NCI-H146 treated with DMSO at 0.1 percent for 48 hours (cell line): ENCODE results near the gene TSPEAR.
"Not testable (repeated sequence)": the region's sequence is repeated elsewhere in the genome, so short reads cannot be mapped to it uniquely, and the experiment has no call there.

Experiments used
- DNase-seq: peaks from one replicate; lab custom pipeline; 2025; ENCODE audit not compliant: unreplicated experiment; lab: John Stamatoyannopoulos, UW

The TSPEAR gene

DNA sequence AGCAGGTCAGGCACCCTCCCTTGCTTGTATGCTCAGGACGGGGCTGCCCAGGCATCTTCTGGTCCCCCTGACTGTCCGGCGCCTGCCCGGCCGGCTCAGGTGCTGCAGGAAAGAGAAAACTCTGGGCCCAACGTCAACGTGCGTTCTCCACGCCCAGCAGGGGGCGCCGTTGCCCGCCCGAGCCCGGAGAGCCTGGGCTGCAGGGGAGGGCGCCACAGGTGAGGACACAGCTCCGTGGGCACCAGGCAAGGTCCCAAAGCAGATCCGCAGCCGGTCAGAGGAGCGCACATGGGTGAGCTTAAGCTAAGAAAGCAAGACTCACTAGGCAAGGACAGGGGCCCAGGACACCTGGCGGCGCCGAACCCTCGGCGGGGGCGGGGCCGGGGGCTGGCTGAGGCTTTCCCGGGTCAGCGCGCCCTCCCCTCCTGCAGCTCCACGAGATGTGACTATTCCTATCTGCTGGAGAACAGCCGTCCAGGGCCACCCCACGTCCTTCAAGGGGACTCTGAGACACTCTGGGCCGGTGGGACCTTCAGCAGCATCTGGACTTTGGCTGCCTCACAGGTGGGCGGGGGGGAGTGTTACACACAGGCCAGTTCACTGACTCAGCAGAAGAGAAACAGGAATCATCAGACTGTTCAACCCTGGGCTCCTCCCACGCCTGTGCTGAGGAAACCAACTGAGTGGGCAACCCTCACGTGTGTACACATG, 200.7 kb downstream of the TSPEAR start:
- no peak for DNase-seq

DNA sequence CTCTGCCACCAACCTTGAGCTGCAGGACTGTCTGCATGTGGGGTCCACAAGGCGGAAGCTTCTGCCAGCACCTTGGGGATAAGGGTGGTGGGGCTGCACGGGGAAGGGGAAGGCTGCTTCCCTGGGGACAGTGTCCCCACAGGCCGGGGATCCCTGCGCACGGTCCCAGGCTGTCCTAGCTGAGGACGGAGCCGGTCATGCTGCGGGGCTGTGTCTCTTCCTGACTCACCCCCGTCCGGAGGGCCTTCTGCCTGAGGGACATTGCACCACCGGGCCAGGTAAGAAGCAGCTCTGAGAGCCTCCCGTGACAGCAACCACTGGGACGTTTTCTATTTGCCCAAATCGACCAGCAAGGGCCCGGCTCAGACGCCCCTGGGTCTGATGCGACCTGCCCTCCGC, 201.3 kb downstream of the TSPEAR start:
- DNase-seq: no peak

DNA sequence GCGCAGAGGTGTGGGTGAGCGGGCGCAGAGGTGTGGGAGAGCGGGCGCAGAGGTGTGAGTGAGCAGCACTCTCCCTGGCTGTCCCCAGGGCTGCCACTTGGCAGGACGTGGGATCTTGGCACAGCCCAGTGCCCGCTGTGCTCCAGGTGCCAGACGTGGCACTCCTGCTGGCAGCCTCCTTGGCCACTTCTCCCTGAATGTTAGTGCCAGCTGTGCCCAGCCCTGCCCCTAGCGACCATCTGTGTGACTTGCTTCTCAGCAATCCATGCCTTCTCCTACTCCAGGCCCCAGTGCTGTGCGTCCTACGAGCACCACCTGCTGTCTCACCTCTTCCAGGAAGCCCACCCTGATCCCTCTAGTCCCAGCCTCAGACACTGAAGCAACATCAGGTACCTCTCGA, 201.8 kb downstream of the TSPEAR start:
- no peak for DNase-seq

DNA sequence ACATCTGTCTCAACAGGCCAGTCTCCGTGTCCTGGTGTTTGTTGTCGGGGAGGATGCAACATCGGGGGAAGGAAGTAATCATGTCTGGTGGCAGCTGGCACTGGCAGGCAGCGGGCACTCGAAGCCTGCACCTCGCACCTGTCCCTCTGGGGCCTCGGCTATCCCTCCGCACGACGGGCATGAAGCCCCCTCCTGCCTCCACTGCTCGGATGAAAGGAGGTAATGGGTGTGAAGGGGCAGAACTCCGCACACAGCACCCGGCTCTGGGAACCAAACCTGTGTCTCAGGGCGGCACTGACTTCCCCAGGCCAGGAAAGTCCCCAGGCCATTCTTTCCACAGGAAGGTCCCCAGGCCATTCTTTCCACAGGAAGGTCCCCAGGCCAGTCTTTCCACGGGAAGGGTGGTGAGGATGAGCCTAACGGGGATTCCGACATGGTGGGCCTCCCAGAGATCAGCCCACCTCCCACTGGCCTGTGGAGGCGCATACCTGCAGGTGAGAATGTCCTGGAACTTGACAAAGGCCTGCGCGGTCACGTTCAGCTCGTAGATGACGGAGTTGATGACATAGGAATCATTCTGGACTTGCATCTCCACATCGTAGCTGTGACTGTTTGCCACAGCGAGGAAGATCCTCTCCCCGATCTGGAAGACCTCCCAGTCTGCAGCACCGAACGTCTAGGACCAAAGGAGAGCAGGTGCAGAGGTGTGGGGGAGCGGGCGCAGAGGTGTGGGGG, 202.5 kb downstream of the TSPEAR start:
- no peak for DNase-seq

DNA sequence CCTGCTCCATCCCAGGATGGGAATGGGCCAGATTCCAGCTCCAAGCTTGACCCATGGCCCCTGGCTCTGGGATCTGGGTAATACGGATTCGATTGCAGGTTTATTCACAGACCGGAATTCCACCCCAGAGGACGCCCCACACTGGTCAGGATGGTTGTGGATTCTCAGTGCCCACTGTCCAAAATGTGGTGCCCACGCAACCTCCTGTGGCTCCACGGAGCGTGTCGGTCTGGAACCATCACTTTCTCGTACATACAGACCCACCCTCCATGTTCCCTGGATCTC, 203.0 kb downstream of the TSPEAR start:
- no peak for DNase-seq

DNA sequence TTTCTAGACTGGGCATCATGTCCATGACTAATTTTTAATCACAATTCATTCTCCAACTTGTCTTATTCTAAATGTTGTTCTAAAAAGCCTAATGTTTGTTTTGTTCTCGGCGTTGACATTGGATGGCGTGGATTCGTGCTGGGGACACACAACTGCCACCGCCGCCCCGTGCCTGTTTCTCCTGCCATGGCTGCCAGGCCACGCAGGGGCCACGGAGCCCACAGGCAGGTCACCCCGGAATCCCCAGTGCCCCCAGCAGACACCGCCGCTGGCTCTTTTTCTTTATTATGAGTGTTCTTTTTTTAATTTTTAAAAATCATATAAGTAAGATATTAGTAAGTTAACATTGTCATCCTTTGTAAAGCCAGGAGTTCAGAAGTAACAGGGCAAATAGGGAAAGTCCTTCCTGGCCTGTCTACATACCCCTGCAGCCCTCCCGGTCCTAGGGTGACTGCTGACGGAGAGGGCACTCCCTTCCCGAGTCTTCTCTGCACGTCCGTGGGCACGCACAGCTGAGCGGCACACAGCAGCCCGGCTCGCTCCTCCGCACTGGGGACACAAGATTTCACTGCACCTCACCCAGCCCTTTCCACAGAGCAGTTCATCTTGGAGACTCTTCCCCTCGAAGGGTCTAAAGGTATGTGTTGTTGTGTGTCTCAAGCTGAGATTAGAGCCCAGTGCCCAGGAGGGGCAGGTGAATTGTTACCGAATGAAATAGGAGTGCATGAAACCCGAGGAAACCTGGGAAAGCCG, 203.5 kb downstream of the TSPEAR start:
- no peak for DNase-seq

DNA sequence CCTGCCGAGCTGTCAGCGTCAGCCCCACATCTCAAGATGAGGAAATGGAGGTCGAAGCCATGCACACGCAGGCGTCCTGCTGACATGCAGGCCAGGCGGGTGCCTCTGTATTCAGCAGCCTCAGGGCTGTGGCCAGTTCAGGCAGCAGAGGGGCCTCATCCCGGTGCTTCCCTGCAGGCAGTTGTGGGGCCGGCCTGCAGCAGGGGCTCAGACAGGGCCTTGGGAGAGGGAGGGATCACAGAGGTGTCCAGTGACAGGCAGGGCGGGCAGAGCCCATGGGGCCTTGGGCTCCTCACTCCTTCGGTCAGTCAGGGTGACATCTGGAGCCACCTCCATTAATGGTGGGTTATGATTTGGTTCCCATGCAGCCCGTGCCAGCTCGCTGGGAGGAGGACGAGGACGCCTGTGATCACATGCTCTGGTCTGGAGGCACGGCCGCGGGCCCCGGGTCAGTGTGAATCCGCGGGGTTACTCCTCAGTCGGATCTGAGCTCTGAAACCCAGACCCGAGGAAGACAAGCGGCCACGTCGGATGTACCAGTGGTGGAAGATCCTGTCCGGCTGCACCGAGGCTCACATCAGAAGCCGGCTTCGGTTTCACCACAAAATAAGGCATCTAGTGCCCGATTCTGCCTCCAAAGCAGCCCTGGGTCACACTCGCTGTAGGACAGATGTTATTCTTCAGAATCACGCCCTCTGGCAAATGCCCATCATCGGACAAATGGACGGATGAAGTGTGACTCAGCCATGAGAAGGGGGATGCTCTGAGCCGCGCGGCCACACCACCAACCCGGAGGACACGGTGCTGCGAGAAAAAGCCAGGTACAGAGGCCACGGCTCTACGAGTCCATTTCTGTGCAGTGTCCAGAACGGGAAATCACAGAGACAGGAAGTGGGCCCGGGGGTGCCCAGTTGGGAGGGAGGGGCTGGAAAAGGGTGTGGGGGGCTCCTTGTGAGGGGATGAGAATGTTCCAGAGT, 204.8 kb downstream of the TSPEAR start:
- no peak for DNase-seq

DNA sequence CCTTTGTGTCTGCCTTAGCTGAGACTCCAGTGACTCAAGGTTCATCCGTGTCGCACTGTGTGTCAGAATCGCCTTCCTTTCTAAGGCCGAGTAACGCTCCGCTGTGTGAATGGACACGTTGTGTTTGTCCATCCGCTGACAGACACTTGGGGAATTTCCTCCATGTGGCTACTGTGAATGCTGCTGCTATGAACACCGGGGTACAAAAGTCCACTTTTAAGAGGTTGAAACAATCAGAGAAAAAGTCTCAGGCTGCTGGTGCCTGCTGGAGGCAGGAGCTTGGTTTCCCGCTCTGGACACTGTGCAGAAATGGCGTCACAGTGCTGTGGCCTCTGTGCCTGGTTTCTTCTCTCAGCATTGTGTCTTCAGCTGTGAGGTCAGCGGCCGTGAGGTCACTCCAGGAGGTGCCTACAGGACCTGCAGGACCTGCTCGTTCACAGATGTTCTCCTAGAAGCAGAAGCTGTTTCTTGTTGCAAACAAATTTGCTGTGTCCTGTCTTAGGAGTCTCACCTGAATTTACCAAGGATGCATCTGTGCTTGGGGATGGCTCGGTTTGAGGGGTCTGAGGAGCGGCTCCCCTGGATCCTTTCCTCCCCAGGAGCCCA, 205.6 kb downstream of the TSPEAR start:
- no peak for DNase-seq

DNA sequence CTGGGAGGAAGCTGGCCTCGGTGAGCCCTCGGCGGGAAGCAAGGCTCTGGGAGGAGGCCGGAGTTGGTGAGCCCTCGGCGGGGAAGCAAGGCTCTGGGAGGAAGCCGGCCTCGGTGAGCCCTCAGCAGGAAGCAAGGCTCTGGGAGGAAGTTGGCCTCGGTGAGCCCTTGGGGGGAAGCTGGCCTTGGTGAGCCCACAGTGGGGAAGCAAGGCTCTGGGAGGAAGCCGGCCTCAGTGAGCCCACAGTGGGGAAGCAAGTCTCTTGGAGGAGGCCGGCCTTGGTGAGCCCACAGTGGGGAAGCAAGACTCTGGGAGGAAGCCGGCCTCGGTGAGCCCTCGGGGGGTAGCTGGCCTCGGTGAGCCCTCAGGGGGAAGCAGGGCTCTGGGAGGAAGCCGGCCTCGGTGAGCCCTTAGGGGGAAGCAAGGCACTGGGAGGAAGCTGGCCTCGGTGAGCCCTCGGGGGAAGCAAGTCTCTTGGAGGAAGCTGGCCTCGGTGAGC, 207.4 kb downstream of the TSPEAR start:
- no peak for DNase-seq

DNA sequence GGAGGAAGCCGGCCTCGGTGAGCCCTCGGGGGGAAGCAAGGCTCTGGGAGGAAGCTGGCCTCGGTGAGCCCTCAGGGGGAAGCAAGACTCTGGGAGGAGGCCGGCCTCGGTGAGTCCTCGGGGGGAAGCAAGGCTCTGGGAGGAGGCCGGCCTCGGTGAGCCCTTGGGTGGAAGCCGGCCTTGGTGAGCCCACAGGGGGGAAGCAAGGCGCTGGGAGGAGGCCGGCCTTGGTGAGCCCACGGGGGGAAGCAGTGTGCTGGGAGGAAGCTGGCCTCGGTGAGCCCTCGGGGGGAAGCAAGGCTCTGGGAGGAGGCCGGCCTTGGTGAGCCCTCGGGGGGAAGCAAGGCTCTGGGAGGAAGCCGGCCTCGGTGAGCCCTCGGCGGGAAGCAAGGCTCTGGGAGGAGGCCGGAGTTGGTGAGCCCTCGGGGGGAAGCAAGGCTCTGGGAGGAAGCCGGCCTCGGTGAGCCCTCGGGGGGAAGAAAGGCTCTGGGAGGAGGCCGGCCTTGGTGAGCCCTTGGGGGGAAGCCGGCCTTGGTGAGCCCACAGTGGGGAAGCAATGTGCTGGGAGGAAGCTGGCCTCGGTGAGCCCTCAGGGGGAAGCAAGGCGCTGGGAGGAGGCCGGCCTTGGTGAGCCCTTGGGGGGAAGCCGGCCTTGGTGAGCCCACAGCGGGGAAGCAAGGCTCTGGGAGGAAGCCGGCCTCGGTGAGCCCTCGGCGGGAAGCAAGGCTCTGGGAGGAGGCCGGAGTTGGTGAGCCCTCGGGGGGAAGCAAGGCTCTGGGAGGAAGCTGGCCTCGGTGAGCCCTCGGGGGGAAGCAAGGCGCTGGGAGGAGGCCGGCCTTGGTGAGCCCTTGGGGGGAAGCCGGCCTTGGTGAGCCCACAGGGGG, 208.1 kb downstream of the TSPEAR start:
- not testable (repeated sequence) for DNase-seq

DNA sequence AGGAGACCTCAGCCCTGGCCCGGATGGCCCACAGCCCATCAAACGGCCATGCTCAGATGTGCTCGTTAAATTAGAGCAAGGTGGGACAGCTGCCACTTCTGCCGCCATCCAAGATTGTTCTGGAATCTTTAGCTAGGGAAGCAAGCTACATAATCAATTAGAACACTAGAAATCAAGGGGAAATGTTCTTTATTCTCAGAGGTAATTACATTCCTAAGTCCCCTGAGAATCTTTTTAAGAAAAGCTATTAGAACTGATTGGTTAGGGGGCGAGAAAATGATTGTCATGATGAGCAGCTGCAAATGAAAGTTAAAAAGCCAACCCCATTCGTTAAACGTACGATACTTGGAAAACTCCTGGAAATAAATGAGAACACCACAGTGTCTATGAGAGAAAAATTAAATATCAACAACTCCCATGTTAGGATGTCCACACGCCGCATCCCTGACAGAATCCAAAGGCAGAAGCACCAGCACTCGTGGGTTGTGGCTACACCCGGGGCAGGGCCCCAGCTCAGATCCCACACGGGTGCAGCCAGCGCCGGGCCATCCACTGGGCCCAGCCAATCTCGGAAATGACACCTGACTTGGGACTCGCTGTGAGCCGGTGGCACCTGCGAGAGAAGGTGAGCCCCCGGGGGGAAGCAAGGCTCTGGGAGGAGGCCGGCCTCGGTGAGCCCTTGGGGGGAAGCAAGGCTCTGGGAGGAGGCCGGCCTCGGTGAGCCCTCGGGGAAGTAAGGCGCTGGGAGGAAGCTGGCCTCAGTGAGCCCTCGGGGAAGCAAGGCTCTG, 209.0 kb downstream of the TSPEAR start:
- no peak for DNase-seq

DNA sequence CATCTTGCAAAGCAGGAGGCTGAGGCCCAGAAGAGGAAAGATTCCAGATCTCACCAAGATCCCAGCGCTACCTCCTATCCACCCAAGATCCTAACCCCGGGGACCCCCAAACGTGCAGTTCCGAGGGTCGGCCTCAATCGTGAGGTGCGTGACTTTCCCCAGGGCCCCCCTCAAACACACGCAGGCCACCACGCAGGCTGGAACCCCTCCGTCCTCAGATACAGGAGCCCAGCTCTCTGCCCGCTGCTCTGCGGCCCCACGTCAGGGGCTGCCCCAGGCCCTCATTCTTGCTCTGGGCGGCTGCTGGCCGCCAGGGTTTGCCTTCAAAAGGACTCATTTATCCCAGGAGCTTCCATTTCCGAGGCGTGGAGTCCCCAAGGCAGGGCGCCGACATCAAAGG, 211.3 kb downstream of the TSPEAR start:
- DNase-seq: no peak

DNA sequence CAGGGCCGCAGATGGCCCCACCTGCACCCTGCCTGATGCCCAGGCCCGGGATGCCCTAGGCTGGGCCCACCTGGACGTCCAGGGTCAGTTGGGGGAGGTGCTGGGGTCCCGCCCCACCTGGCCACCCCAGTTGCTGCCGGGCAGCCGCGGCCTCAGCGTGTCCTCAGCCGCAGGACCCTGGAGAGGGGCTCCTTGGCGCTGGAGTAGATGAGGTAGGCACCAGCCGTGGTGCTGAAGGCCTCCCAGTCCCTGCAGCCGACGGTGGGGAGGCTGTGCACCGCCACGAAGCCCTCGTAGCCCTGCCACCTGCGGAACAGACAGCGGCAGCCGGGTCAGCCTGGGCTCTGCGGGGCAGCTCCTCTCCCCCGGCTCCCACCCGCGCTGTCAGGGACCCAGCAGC, 211.7 kb downstream of the TSPEAR start:
- DNase-seq: no peak

DNA sequence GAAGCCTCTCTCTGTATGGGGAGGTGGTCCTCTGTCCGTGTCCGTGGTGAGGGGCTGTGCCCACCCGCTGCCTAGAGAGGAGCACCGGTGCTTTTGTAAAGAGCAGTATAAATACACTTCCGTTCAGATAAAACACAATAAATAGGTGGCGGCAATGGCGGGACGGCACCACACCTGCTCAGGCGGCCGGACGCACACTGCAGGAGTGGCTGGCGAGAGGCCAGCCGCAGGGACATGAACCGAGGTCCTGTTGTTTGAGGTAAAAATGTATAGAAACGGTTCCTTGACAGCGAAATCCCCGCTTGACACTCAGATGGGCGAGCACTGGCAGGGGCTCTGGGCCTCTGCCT, 212.2 kb downstream of the TSPEAR start:
- no peak for DNase-seq

DNA sequence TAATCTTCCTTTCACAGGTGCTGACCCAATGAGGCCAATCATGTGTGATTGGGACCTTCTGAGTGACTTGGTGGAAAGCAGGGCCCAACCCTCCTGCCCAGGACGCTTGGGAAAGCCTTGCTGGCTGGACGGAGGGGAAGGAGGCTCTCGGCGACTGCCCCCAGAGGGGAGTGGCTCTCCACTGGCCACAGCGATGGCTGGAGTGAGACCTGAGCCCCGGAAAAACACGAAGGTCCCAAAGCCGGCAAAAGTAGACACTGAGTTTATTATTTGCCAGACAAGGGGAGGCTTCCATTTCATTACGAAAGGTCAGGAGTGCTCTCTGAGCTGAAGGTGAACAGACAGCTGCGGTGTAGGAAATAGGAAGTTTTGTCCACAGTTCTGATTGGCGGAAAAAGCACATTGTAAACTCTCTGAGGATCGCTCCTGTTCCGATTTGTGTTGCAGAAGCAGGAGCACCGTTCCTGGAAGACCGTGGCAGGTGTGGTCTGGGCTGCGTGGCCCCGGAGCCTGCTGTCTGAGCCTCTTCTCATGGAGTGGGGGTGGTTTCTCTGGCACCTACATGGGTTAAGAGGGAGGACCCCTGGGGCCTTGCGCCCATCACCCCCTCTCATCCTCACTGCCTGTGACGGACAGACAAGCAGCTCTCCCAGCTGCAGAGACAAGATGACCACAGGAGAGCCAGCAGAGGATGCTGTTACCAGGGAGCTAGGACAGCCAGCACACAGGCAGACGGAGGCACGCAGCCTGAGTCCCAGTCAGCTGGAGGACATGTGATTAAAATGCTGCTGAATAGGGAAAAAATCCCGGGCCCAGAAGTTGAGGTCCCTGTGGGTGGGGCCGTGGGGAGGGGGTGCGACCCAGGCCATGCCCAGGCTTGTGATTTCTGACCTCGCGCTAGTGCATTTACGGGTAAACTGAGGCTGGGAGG, 212.8 kb downstream of the TSPEAR start:
- DNase-seq: no peak

DNA sequence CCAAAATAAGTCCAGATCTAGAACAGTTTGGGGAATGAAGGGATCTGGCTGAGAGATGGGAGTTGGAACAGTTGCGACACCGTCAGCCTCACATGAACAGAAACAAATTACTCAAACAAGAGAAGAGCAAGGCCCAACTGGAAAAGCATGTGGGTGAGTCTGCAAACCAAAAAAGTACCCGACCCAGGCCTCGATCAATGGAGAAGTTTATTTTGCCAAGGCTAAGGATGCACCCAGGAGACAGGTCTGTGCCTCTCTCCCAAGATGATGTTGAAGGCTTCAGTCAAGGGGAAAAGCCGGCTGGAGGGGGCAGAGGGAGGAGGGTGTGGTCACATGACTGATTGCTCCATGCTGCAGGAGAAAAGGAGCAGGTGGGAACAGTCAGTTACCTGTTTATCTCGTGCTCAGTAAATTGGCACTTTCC, 213.7 kb downstream of the TSPEAR start:
- DNase-seq: peak; percentile 52
